Lung (tissue), 12 donors: ENCODE measurements around the gene SEMA5B. TPM values are rescaled to one million over a fixed set of nuclear protein-coding genes. Genes with fewer than 3 reads are reported as not detected.

Experiments used
- ATAC-seq: fragments of 200-7000 bp; cut with Tn5 transposase; one replicate; pipeline ENCODE4 v1.9.1; 2020; ENCODE audit warnings: moderate number of reproducible peaks; ENCODE audit not compliant: insufficient read depth, low FRiP score
- DNase-seq, 3 donors: peaks; one replicate each; pipeline ENCODE4 v3.0.0-alpha.2; 2013 to 2017
- H3K27ac ChIP-seq, 2 donors: one replicate each; pipeline ENCODE4 v1.5.1; 2013; ENCODE audit warnings: mild to moderate bottlenecking in 2 of 2, moderate library complexity in 2 of 2, control low read depth in 1 of 2, inconsistent platforms in 1 of 2, low read depth in 1 of 2, low read length in 1 of 2
- H3K27me3 ChIP-seq, 3 donors: one replicate each; pipeline ENCODE4 v1.5.1; 2013; ENCODE audit warnings: low read length in 2 of 3; ENCODE audit not compliant: control insufficient read depth in 3 of 3, insufficient read depth in 3 of 3
- H3K36me3 ChIP-seq, 4 donors: one replicate each; pipeline ENCODE4 v1.5.1; 2013; ENCODE audit warnings: low read length in 4 of 4, mild to moderate bottlenecking in 1 of 4, moderate library complexity in 1 of 4; ENCODE audit not compliant: control insufficient read depth in 4 of 4, insufficient read depth in 4 of 4
- H3K4me1 ChIP-seq, 5 donors: one replicate each; pipeline ENCODE4 v1.5.1; 2013; ENCODE audit warnings: low read length in 5 of 5, mild to moderate bottlenecking in 2 of 5, moderate library complexity in 1 of 5; ENCODE audit not compliant: control insufficient read depth in 5 of 5, insufficient read depth in 5 of 5
- H3K4me3 ChIP-seq: one replicate; pipeline ENCODE4 v1.5.1; 2013; ENCODE audit warnings: mild to moderate bottlenecking, control low read depth, moderate library complexity
- H3K9ac ChIP-seq, 2 donors: one replicate each; pipeline ENCODE4 v1.5.1; 2013; ENCODE audit warnings: low read length in 2 of 2, control low read depth in 1 of 2; ENCODE audit not compliant: insufficient read depth in 1 of 2
- H3K9me3 ChIP-seq, 4 donors: one replicate each; pipeline ENCODE4 v1.5.1; 2013; ENCODE audit warnings: low read length in 3 of 4, mild to moderate bottlenecking in 1 of 4, moderate library complexity in 1 of 4; ENCODE audit not compliant: control insufficient read depth in 4 of 4, insufficient read depth in 3 of 4
- CTCF ChIP-seq: IDR thresholded peaks from 2 replicates; pipeline ENCODE4 v1.5.1; 2012; ENCODE audit warnings: mild to moderate bottlenecking; ENCODE audit errors: control extremely low read depth, extremely low read depth
- WGBS, 2 donors: extraction: QIAGEN DNeasy Blood & Tissue Kit; methylation state at CpG; one replicate each; pipeline ENCODE4 v1.1.7; 2013; 5-methylcytosine and 5-hydroxymethylcytosine counted together
- polyA plus RNA-seq, 2 donors: library from polyadenylated mRNA; stranded (reverse); fragments of 200-250 nt; gene quantifications; one replicate each; pipeline ENCODE4 v1.2.1, GENCODE V29; 2013
- total RNA-seq, 2 donors: library from RNA; depleted of rRNA in 1 of 2; stranded (reverse); fragments of >200 nt in 1 of 2; gene quantifications; one replicate each; pipeline ENCODE4 v1.2.1, GENCODE V29; 2014 to 2021
- donor health status: control.
- donor health status: control.
- donor health status: Bipolar disorder and iron deficiency.
- donor health status: healthy.
- donor health status: DM: yes; HTN: yes; CAD: no.

SEMA5B gene
- total and polyA plus RNA-seq, 4 donors: 0.30 to 2.2 (median 0.48) TPM

GRCh38 chr3:122961146-122961545 lies 66.4 kb downstream of the SEMA5B start:
- Histone ChIP-seq H3K27me3 (no peaks in the 10 kb centered on the region), H3K4me1 (peaks cover 11 to 33% (median 17%) of the 10 kb centered on the region in 5 donors), H3K36me3 (no peaks in the 10 kb centered on the region), H3K4me3 (no peak overlapping the region), H3K9ac (no peak overlapping the region), H3K27ac (no peak overlapping the region), H3K9me3 (no peaks in the 10 kb centered on the region)
- DNase-seq: no peak
- no peak for ATAC-seq
- TF ChIP-seq CTCF: no peak
- WGBS, 2 donors: 64 to 87% methylated on average over 4 of the region's 4 CpGs

DNA sequence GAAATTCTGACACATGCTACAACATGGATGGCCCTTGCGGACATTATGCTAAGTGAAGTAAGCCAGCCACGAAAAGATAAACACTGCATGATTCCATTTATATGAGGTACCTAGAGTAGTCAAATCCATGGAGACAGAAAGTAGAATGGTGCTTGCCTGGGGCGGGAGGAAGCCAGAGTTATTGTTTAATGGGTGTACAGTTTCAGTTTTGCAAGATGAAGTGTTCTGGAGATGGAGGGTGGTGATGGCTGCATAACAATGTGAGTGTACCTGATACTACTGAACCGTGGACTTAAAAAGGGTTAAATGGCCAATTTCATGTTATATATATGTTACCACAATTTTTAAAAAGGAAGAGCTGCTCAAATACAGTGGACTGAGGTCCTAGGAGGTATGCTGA lies 66.9 kb downstream of the SEMA5B start:
- Histone ChIP-seq H3K4me1 (peaks cover 11 to 36% (median 19%) of the 10 kb centered on the region in 5 donors), H3K27me3 (no peaks in the 10 kb centered on the region), H3K27ac (no peak overlapping the region), H3K36me3 (no peaks in the 10 kb centered on the region), H3K9ac (no peak overlapping the region), H3K9me3 (no peaks in the 10 kb centered on the region), H3K4me3 (no peak overlapping the region)
- WGBS, 2 donors: 92 to 93% methylated on average over 4 of the region's 4 CpGs
- DNase-seq (no peak), ATAC-seq (no peak)
- no peak for TF ChIP-seq CTCF

DNA sequence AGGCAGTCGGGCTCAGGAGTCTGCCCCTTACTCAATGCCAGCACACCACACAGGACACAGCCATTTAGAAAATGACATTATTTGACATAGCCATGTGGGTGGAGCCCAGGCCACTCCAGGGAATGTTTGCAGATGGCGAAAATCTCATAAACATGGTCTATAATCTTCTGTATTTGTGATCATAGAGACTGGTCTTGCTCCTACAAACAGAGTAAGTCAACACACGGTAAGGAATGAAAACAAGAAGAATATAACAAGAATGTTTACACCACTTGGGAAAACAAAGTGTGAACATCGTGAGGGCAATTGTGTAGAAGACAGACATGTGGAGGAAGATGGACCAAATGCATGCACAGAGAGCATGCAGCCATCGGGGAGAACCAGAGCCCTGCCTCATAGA lies 68.2 kb downstream of the SEMA5B start:
- Histone ChIP-seq H3K27me3 (no peaks in the 10 kb centered on the region), H3K4me1 (peaks cover 11 to 36% (median 19%) of the 10 kb centered on the region in 5 donors), H3K9ac (no peak overlapping the region), H3K36me3 (no peaks in the 10 kb centered on the region), H3K4me3 (no peak overlapping the region), H3K9me3 (no peaks in the 10 kb centered on the region), H3K27ac (no peak overlapping the region)
- WGBS, 2 donors: 84 to 85% methylated on average over 5 of the region's 5 CpGs
- ATAC-seq (no peak), DNase-seq (no peak)
- TF ChIP-seq CTCF: no peak
